Osteocyte (in vitro differentiated cells): ENCODE data around the gene THBS2. TPM values are rescaled to one million over a fixed set of nuclear protein-coding genes. Genes with fewer than 3 reads are reported as not detected.
"Not testable (repeated sequence)": the region's sequence is repeated elsewhere in the genome, so short reads cannot be mapped to it uniquely, and the experiment has no call there.

ENCODE experiments used
- DNase-seq: peaks from one replicate; pipeline ENCODE4 v3.0.0; 2021; ENCODE audit warnings: mixed read lengths; ENCODE audit not compliant: unreplicated experiment; ENCODE audit errors: extremely low spot score
- H3K27ac Mint-ChIP-seq: one replicate; pipeline ENCODE4 v1.8.0; 2021; ENCODE audit warnings: mild to moderate bottlenecking, mixed read lengths; ENCODE audit not compliant: unreplicated experiment
- H3K27me3 Mint-ChIP-seq: one replicate; pipeline ENCODE4 v1.8.0; 2021; ENCODE audit warnings: mixed read lengths; ENCODE audit not compliant: unreplicated experiment
- H3K36me3 Mint-ChIP-seq: one replicate; pipeline ENCODE4 v1.8.0; 2021; ENCODE audit warnings: mixed read lengths; ENCODE audit not compliant: unreplicated experiment
- H3K4me1 Mint-ChIP-seq: one replicate; pipeline ENCODE4 v1.8.0; 2021; ENCODE audit warnings: mixed read lengths; ENCODE audit not compliant: unreplicated experiment
- H3K4me3 Mint-ChIP-seq: one replicate; pipeline ENCODE4 v1.8.0; 2021; ENCODE audit warnings: mild to moderate bottlenecking, moderate library complexity, mixed read lengths; ENCODE audit not compliant: unreplicated experiment
- H3K9me3 Mint-ChIP-seq: one replicate; pipeline ENCODE4 v1.8.0; 2021; ENCODE audit warnings: mixed read lengths; ENCODE audit not compliant: unreplicated experiment
- CTCF ChIP-seq: fragments of 200-600 bp; sonication (generic); IDR thresholded peaks from 2 replicates; pipeline ENCODE4 v1.5.0; 2021; ENCODE audit warnings: antibody characterized with exemption, mild to moderate bottlenecking, moderate library complexity
- total RNA-seq: library from RNA; stranded (reverse); gene quantifications from 2 replicates; pipeline ENCODE4 v1.2.1, GENCODE V29; 2021

THBS2 gene
- total RNA-seq, 1 donor from 2014 or later, result 650 TPM

GRCh38 chr6:169201985-169202384, 51.7 kb downstream of the THBS2 start:
- peak; percentile 38 for DNase-seq
- H3K4me1 Mint-ChIP-seq, result peaks cover 3% of the 10 kb centered on the region
- no peak for TF ChIP-seq CTCF
- H3K27ac Mint-ChIP-seq, result no peak overlapping the region
- H3K9me3 Mint-ChIP-seq, result peaks cover 7% of the 10 kb centered on the region
- H3K4me3 Mint-ChIP-seq, result no peak overlapping the region
- no peaks in the 10 kb centered on the region for H3K27me3 Mint-ChIP-seq
- peaks cover 12% of the 10 kb centered on the region for H3K36me3 Mint-ChIP-seq

- no peak for TF ChIP-seq CTCF
- Mint-ChIP-seq H3K36me3 (peaks cover 5% of the 10 kb centered on the region), H3K27ac (no peak overlapping the region), H3K4me3 (no peak overlapping the region), H3K9me3 (no peaks in the 10 kb centered on the region), H3K27me3 (no peaks in the 10 kb centered on the region), H3K4me1 (peaks cover 3% of the 10 kb centered on the region)
- peak; percentile 64 for DNase-seq
Measured at GRCh38 chr6:169200893-169201514, 52.6 kb downstream of the THBS2 start.

- TF ChIP-seq CTCF, result no peak
- Mint-ChIP-seq H3K4me3 (no peak overlapping the region), H3K9me3 (no peaks in the 10 kb centered on the region), H3K36me3 (peaks cover 9% of the 10 kb centered on the region), H3K4me1 (peaks cover 10% of the 10 kb centered on the region), H3K27ac (no peak overlapping the region), H3K27me3 (no peaks in the 10 kb centered on the region)
- DNase-seq, result peak; percentile 60
Measured at GRCh38 chr6:169199625-169200335, 53.9 kb downstream of the THBS2 start.

GRCh38 chr6:169198885-169199284, 54.8 kb downstream of the THBS2 start:
- H3K9me3 Mint-ChIP-seq, result no peaks in the 10 kb centered on the region
- H3K4me1 Mint-ChIP-seq, result peaks cover 17% of the 10 kb centered on the region
- H3K4me3 Mint-ChIP-seq, result no peak overlapping the region
- no peak overlapping the region for H3K27ac Mint-ChIP-seq
- TF ChIP-seq CTCF, result no peak
- H3K27me3 Mint-ChIP-seq, result no peaks in the 10 kb centered on the region
- peaks cover 10% of the 10 kb centered on the region for H3K36me3 Mint-ChIP-seq
- no peak for DNase-seq

GRCh38 chr6:169197929-169198328, 55.7 kb downstream of the THBS2 start:
- H3K36me3 Mint-ChIP-seq, result peaks cover 14% of the 10 kb centered on the region
- not testable (repeated sequence) for H3K4me3 Mint-ChIP-seq, H3K9me3 Mint-ChIP-seq, H3K27me3 Mint-ChIP-seq, DNase-seq, H3K27ac Mint-ChIP-seq
- peaks cover 20% of the 10 kb centered on the region for H3K4me1 Mint-ChIP-seq

- Mint-ChIP-seq H3K4me1 (peaks cover 23% of the 10 kb centered on the region), H3K36me3 (peaks cover 11% of the 10 kb centered on the region)
- not testable (repeated sequence) for H3K27ac Mint-ChIP-seq, H3K9me3 Mint-ChIP-seq, H3K27me3 Mint-ChIP-seq, H3K4me3 Mint-ChIP-seq, DNase-seq
Measured at GRCh38 chr6:169196279-169196678, 57.4 kb downstream of the THBS2 start.
